GM18907 (cell line): ENCODE measurements around the gene VMP1.
"Not testable (repeated sequence)": the region's sequence is repeated elsewhere in the genome, so short reads cannot be mapped to it uniquely, and the experiment has no call there.

Source experiments
- ATAC-seq: cut with Tn5 transposase; IDR thresholded peaks from one replicate; pipeline ENCODE4 v1.9.1; 2021; ENCODE audit warnings: mild to moderate bottlenecking, moderate library complexity; ENCODE audit not compliant: unreplicated experiment

The VMP1 gene

DNA sequence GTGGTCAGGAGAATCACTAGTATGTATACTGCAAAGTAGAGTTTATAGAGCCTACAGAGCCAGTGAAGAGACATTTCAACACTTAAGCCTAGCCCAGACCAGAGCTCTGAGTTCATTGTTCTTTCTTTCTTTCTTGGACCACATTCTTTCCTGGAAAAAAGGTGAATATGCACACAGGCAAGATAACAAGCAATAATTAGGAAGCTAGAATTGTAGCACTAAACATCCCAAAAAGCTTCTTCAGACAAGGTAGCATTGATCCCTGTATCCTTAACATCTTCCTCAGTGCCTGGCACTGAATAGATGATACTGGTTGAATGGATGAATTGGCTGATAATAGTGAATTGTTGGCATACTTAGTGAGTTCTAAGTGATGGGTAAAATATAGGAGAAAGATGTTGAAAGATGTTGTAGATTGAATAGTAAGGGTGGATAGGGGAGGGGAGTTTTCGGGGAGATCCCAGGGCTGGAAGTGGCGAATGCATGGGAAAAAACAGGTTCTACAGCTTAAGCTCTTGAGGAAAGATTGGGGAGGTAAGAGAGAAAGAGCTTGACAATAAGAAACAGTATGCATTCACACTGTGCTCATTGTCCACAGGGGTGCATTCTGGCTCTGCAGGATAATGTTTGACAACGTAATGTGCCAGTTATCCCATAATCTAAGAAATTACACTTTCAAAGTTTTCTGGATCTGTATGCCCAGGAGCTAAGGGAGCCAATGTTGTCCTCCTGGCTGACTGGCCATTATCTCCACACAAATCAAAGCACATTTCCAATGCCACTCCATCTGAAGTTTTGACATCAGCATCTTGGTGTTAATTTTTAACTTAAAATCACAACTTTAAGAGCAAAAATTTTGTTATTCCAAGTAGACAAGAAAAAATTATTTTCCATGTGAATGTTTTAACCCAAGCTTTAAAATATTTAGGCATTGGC lies 149.7 kb downstream of the VMP1 start:
- no peak for ATAC-seq

GRCh38 chr17:59858167-59858816 lies 150.8 kb downstream of the VMP1 start:
- ATAC-seq: no peak

GRCh38 chr17:59858932-59859331 lies 151.5 kb downstream of the VMP1 start:
- ATAC-seq: no peak

DNA sequence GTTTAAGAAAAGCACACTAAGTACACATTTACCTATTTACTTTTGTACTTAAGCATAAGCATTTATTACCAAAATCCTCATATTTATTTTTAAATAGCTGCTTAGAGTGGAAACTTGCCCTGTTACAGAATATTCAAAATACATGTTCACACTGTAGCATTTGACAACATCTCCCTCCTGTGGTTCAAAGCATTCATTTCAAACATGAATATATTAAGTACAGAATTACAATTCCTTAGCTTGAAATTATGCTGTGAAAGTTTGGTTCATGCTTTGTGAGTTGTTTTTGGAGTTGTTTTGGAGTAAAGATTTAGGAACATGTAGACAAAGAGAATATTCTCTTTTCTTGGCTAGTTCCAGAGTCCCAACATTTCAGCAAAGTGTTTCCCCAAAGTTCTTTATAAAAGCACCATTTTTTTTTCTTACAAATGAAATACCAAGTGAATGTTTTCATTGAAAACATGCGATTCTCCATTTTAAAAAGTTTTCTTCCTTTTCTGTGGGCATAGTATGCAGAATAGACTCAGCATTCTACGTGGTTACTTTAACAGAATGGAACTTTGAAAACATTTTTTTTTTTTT lies 152.1 kb downstream of the VMP1 start:
- no peak for ATAC-seq

DNA sequence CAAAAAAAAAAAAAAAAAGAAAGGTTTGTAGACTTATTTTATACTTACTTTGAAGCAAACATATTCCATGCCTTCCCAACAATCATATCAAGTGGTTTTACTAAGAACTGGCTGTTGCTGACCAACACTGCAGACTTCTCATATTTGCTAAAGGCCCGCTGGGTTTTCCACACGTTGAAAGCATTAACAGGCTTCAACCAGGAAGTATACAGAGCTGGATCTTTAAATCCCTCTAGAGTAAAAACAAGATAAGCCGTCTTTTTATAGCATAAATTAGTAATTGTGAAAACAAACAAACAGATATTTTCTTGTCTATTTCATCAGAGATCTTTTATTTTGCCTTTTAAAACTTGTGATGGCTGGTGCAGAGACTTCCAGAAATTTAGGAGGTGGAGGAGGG lies 156.2 kb downstream of the VMP1 start:
- no peak for ATAC-seq

DNA sequence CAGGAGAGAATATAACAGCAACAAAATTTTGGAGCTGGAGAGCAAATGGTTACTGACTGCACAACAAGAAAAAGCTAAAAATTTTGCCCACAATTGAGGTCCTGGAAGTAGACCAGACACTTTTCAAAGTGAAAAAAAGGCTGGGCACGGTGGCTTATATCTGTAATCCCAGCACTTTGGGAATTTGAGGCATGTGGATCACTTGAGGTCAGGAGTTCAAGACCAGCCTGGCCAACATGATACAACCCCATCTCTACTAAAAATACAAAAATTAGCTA lies 162.4 kb downstream of the VMP1 start:
- ATAC-seq: no peak

- ATAC-seq: no peak
Measured at GRCh38 chr17:59870482-59870881, 163.0 kb downstream of the VMP1 start.

GRCh38 chr17:59872351-59872750 lies 164.9 kb downstream of the VMP1 start:
- no peak for ATAC-seq

GRCh38 chr17:59873414-59873813 lies 166.0 kb downstream of the VMP1 start:
- ATAC-seq: not testable (repeated sequence)

- no peak for ATAC-seq
Measured at GRCh38 chr17:59874376-59874775, 166.9 kb downstream of the VMP1 start.

DNA sequence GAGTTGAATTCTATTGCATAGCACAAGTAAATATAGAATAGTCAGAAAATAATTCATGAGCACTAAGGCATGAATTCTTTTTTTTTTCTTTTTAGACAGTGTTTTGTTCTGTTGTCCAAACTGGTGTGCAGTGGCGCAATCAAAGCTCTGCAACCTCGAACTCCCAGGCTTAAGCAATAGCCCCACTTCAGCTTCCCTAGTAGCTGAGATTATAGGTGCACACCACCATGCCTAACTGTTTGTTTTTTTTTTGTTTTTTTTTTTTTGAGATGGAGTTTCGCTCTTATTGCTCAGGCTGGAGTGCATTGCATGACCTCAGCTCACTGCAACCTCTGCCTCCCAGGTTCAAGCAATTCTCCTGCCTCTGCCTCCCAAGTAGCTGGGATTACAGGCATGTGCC lies 168.7 kb downstream of the VMP1 start:
- ATAC-seq: no peak

DNA sequence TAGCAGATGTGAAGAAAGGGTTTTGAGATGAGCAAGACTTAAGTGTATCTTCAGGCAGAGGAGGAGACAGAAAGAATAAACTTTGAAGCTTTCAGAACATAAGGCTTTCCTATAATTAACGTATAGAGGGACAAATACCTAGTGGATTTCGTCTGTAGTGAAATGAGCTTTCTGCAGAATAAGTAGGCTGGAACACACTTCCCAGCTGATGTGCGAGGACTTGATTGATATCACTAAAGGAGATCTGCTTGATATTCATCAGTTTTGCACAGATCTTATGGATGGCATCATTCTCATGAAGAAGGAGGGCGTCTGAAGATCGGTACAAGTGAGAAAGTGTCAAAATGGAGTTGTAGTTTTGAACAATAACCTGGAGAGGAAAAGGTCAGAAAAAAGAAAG lies 170.5 kb downstream of the VMP1 start:
- ATAC-seq: no peak

- ATAC-seq: no peak
Measured at GRCh38 chr17:59878624-59879023, 171.2 kb downstream of the VMP1 start.

DNA sequence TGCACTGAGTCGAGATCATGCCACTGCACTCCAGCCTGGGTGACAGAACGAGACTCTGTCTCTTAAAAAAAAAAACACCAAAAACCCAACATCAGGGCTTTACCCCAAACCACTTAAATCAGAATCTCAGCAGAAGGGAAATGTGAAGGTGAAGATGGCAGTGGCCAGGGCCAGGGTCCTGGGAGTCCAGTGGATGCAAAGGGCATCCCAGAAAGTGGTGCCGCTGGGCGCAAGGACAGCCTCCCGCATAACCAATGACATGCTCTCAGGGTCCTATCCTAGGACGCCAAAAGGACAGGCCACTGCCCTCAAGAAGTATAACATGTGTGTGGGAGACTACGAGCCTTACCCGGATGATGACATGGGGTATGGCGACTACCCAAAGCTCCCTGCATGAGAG lies 177.4 kb downstream of the VMP1 start:
- ATAC-seq: no peak

DNA sequence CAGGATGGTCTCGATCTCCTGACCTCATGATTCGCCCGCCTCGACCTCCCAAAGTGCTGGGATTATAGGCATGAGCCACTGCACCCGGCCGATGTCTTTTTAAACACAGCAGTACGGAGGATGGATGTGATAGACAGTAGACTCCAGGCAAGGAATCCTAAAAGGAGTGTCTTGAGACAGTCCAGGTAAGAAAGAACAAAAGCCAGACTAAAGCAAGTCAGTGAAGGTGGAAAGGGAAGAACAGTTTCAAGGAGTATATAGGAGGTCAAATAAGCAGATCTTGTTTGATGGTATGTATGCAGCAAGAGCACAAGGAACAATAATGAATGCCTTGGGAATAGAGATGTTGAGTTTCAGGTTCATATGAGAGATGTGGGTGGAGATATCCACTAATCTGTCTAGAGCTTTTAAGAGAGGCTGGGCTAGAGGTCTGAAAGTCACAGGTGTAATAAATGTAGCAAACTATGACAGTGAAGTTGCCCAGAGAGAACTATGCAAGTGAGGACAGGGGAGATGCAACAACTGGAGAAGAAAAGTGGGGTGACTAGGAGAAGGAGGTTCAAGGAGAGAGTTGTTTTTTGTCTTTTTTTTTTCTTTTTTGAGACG lies 180.8 kb downstream of the VMP1 start:
- no peak for ATAC-seq

DNA sequence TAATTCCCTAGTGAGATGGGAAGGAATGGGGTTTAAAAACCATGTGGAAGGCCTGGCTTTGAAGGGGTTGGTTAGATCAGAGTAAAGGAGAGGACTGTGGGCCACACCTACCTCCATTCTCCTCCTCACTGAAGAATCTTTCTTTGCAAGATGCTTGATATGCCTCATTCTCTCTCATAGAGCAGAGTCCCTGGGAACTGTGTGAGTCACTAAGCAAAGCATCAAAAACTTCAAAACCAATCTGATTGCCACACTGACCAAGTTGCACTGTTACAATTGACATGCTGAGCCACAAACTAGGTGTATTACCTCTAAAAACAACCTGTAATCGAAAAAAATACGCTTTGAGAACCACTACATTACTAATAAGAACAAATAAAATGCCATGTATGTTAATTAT lies 183.3 kb downstream of the VMP1 start:
- ATAC-seq: no peak
